Measurements from ENCODE around the gene DGCR2. TPM values are rescaled to one million over a fixed set of nuclear protein-coding genes. Genes with fewer than 3 reads are reported as not detected.
"Not testable (repeated sequence)": the region's sequence is repeated elsewhere in the genome, so short reads cannot be mapped to it uniquely, and the experiment has no call there.

DGCR2 gene
- total RNA-seq, 3 donors from 2014 or later, result 36.8 to 58.4 (median 42.9) TPM

GRCh38 chr22:19081351-19081750, 40.9 kb downstream of the DGCR2 start:
- Histone ChIP-seq H3K36me3 (no peaks in the 10 kb centered on the region), H3K9me3 (no peaks in the 10 kb centered on the region), H3K27ac (no peak overlapping the region), H3K4me3 (no peak overlapping the region), H3K4me1 (no peaks in the 10 kb centered on the region), H3K27me3 (no peaks in the 10 kb centered on the region)
- no peak for DNase-seq (ENCODE audit: low spot score in 2 of 2)
- intact Hi-C loops (cut with DNase I; ENCODE audit: low total_unique reads), result no loop called here
- TF ChIP-seq POLR2AphosphoS5 (IDR thresholded peaks at IDR 0.05), result no peak
- no peak for TF ChIP-seq POLR2A (IDR thresholded peaks at IDR 0.05)
- TF ChIP-seq, protein P1, sequence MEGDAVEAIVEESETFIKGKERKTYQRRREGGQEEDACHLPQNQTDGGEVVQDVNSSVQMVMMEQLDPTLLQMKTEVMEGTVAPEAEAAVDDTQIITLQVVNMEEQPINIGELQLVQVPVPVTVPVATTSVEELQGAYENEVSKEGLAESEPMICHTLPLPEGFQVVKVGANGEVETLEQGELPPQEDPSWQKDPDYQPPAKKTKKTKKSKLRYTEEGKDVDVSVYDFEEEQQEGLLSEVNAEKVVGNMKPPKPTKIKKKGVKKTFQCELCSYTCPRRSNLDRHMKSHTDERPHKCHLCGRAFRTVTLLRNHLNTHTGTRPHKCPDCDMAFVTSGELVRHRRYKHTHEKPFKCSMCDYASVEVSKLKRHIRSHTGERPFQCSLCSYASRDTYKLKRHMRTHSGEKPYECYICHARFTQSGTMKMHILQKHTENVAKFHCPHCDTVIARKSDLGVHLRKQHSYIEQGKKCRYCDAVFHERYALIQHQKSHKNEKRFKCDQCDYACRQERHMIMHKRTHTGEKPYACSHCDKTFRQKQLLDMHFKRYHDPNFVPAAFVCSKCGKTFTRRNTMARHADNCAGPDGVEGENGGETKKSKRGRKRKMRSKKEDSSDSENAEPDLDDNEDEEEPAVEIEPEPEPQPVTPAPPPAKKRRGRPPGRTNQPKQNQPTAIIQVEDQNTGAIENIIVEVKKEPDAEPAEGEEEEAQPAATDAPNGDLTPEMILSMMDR (IDR thresholded peaks at IDR 0.05), result no peak

DNA sequence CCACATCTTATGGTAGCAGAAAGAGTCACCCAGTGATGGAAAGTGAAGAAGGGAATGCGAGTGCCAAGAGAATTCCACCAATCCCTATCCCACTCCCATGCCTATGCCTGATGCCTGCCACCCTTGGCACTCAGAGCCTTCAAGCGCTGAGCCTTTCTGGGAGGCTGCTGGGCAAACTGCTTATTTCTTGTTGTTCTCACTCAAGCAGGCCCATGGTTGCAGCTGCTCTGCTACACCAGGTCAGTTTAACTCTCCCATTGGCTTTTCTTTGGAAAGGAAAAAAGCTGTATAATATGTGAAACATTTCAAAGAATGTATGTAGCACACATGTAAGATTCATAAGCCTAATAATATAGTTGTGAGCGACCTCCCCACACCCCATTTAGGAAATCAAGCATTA, 41.4 kb downstream of the DGCR2 start:
- H3K27me3 ChIP-seq, result no peaks in the 10 kb centered on the region
- no peak for DNase-seq (ENCODE audit: low spot score in 2 of 2)
- no peak overlapping the region for H3K4me3 ChIP-seq
- intact Hi-C loops (cut with DNase I; ENCODE audit: low total_unique reads), result no loop called here
- H3K9me3 ChIP-seq, result no peaks in the 10 kb centered on the region
- H3K4me1 ChIP-seq, result no peaks in the 10 kb centered on the region
- no peaks in the 10 kb centered on the region for H3K36me3 ChIP-seq
- no peak overlapping the region for H3K27ac ChIP-seq
- TF ChIP-seq POLR2AphosphoS5 (IDR thresholded peaks at IDR 0.05), result no peak
- TF ChIP-seq POLR2A (IDR thresholded peaks at IDR 0.05), result no peak
- TF ChIP-seq, protein P1 (IDR thresholded peaks at IDR 0.05), result no peak

GRCh38 chr22:19079691-19080090, 42.5 kb downstream of the DGCR2 start:
- intact Hi-C loops (cut with DNase I; ENCODE audit: low total_unique reads), result no loop called here
- no peak for TF ChIP-seq POLR2AphosphoS5 (IDR thresholded peaks at IDR 0.05)
- TF ChIP-seq, protein P1 (IDR thresholded peaks at IDR 0.05), result no peak
- TF ChIP-seq POLR2A (IDR thresholded peaks at IDR 0.05), result no peak
- Histone ChIP-seq H3K27ac (no peak overlapping the region), H3K4me1 (no peaks in the 10 kb centered on the region), H3K27me3 (no peaks in the 10 kb centered on the region), H3K4me3 (no peak overlapping the region), H3K36me3 (no peaks in the 10 kb centered on the region), H3K9me3 (no peaks in the 10 kb centered on the region)
- no peak for DNase-seq (ENCODE audit: low spot score in 2 of 2)

GRCh38 chr22:19075404-19075803, 46.8 kb downstream of the DGCR2 start:
- Histone ChIP-seq H3K4me3 (no peak overlapping the region), H3K36me3 (no peaks in the 10 kb centered on the region), H3K4me1 (no peaks in the 10 kb centered on the region), H3K27me3 (no peaks in the 10 kb centered on the region), H3K9me3 (no peaks in the 10 kb centered on the region), H3K27ac (no peak overlapping the region)
- intact Hi-C loops (cut with DNase I; ENCODE audit: low total_unique reads), result no loop called here
- TF ChIP-seq, protein P1 (IDR thresholded peaks at IDR 0.05), result no peak
- no peak for TF ChIP-seq POLR2AphosphoS5 (IDR thresholded peaks at IDR 0.05)
- no peak for TF ChIP-seq POLR2A (IDR thresholded peaks at IDR 0.05)
- DNase-seq (ENCODE audit: low spot score in 2 of 2), result no peak

GRCh38 chr22:19072853-19073252, 49.4 kb downstream of the DGCR2 start:
- DNase-seq (ENCODE audit: low spot score in 2 of 2); H3K36me3 ChIP-seq; H3K27ac ChIP-seq; H3K9me3 ChIP-seq; intact Hi-C loops (cut with DNase I; ENCODE audit: low total_unique reads); H3K27me3 ChIP-seq; H3K4me3 ChIP-seq; H3K4me1 ChIP-seq: not testable (repeated sequence)
